HG03159 (cell line): ENCODE measurements around the gene CDY1B.
"Not testable (repeated sequence)": the region's sequence is repeated elsewhere in the genome, so short reads cannot be mapped to it uniquely, and the experiment has no call there.

Experiments
- ATAC-seq: cut with Tn5 transposase; IDR thresholded peaks from one replicate; pipeline ENCODE4 v1.9.1; 2021; ENCODE audit warnings: mild to moderate bottlenecking, moderate library complexity; ENCODE audit not compliant: unreplicated experiment

Gene CDY1B, protein sequence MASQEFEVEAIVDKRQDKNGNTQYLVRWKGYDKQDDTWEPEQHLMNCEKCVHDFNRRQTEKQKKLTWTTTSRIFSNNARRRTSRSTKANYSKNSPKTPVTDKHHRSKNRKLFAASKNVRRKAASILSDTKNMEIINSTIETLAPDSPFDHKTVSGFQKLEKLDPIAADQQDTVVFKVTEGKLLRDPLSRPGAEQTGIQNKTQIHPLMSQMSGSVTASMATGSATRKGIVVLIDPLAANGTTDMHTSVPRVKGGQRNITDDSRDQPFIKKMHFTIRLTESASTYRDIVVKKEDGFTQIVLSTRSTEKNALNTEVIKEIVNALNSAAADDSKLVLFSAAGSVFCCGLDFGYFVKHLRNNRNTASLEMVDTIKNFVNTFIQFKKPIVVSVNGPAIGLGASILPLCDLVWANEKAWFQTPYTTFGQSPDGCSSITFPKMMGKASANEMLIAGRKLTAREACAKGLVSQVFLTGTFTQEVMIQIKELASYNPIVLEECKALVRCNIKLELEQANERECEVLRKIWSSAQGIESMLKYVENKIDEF

DNA sequence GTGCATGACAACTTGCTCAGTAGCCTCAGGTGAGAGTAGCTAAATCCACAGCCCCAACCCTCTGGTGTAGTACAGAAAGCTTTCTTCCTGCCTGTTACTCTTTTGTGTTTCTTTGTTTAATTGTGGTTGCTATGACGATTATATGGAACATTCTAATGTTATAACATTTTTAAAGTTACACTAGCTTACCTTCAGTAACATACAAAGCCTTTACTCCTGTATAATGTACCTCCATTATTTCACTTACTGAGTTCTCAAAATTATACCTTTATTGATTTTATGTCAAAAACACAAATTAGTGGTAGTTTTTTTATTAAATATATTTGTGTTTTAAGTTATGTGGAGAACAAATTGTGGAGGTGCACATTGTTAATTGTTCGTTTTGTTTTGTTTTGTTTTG is at the start of gene CDY1B:
TSS of gene CDY1B (minus strand) at position 101 of the 400 bp plus-strand sequence. CDS start 331 bp downstream, outside the sequence.
- ATAC-seq = not testable (repeated sequence)

DNA sequence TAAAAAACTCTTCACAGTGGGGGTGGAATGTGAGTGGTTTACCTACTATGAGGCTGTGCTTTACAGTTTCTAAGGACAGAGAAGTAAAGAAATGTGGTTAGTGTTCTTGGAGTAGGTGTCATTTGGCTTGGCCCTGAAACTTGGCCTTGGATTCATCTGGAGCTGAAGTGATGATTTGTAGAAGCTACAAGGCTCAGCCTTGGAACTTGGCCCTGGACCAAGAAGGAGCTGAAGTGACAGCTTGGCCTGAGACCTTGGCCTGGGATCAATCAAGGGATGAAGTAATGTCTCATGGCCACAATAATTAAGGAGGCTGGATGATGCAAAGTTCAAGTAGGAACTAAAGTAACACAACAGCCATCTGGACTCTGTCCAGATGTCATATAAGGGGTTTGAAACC is 1.7 kb upstream of the CDY1B start:
- ATAC-seq = not testable (repeated sequence)

DNA sequence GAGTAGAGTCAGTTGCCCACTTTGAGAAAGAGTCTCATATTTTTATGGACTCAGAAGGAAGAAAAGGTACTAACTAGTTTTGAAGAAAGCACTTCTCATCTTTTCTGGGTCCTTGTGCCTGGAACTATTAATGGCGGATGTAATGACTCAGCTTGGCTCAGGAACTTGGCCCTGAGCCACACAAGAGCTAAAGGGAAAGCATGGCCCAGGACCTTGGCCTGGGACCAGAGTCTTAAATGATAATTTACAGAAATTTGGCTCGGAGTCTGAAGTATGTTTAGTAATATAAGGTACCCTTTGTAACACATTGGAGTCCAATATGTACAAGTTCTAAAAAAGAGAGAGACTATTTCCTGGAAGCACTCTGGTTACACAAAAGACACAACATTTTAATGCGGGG is 4.6 kb downstream of the CDY1B start:
- ATAC-seq = not testable (repeated sequence)

DNA sequence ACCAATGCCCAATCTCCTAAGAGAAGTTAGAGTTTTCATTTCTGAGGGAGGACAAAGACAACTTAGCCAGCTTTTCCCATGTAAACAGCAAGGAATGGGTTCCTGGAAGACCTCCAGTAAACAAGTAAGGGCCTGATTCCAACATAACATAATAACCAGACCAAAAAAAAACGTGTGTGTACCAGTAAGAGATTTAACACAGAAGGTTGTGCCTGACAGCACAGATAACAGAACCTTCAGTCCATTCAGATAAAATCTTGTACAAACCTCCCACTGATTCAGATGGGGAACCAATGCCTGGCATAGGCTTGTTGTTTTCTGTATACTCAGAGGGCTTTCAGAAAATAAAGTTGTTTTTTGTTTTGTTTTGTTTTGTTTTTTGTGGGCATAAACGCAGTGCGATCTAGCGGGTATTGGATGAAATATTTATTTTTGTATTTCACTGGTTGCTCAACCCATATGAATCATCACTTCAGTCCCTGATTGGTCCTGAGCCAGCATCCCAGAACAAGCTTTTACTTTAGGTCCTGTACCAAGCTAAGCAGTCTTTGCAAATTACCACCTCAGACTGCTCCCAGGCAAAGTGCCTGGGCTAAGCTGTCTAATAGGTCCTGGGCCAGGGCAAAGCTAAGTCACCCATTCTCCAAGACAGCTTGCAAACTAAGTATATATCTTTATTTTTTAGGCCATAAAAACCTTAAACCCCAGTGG is 8.7 kb downstream of the CDY1B start:
- not testable (repeated sequence) for ATAC-seq

DNA sequence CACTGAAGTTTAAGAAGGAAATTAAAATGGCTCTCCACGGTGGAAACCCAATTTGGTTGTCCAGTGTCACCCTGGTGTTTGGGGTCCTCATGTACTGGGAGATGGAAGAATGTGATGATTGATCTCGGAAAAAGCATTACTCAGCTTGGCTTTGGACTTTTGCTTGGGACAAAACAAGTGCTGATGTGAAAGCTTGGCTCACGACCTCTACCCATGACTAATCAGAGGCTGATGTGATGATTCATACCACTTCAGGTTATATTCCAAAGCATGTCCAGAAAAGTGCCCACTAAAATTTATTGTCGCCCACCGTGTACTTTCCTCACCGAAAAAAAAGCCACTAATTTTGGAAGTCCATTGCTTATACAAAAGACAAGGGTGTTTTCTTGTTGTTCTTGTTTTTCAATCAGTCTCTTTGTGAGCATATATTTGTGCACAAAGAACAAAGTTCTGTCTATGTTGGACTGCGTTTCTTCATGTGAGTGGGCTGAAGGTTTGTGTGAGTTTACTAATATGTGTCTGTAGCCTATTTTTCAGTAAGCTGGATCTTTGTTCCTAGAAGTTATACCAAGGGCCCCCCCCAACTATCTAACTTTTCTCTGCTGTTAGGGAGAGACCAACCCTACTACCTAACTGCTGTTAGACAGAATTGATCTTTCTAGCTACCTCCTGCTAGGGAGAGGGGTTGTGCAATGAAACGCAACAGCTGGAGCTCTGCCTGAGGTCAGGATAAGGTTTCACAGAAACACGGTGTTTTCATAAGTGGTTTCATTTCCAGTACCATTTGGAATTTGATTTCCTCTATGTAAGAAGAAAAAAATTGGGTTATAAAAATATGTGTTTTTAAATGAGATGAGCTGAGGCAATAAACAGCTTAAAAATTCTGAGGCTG is 21.4 kb downstream of the CDY1B start:
- ATAC-seq = not testable (repeated sequence)
